ENCODE data around the gene MPLKIP.
"Not testable (repeated sequence)": the region's sequence is repeated elsewhere in the genome, so short reads cannot be mapped to it uniquely, and the experiment has no call there.

Gene MPLKIP

DNA sequence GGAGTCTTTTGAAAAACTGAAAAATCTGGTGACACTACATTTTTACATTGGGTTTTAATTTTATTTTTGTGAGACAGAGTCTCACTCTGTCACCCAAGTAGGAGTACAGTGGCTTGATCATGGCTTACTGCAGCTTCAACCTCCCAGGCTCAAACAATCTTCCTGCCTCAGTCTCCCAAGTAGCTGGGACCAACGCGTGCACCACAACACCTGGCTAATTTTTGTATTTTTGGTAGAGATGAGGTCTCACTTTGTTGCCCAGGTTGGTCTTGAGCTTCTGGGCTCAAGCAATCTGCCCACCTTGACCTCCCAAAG is 11.5 kb downstream of the MPLKIP start:
- H3K36me3 ChIP-seq (ENCODE audit: insufficient read depth, low read length), result no peaks in the 10 kb centered on the region
- no peak overlapping the region for H2AFZ ChIP-seq (ENCODE audit: low read length)
- no peaks in the 10 kb centered on the region for H3F3A ChIP-seq (ENCODE audit: low read depth)
- H3K9me3 ChIP-seq (ENCODE audit: insufficient read depth, low read depth, low read length), result no peaks in the 10 kb centered on the region
- TF ChIP-seq EZH2phosphoT487 (IDR thresholded peaks at IDR 0.05; ENCODE audit: borderline replicate concordance), result no peak
- TF ChIP-seq, protein P1, sequence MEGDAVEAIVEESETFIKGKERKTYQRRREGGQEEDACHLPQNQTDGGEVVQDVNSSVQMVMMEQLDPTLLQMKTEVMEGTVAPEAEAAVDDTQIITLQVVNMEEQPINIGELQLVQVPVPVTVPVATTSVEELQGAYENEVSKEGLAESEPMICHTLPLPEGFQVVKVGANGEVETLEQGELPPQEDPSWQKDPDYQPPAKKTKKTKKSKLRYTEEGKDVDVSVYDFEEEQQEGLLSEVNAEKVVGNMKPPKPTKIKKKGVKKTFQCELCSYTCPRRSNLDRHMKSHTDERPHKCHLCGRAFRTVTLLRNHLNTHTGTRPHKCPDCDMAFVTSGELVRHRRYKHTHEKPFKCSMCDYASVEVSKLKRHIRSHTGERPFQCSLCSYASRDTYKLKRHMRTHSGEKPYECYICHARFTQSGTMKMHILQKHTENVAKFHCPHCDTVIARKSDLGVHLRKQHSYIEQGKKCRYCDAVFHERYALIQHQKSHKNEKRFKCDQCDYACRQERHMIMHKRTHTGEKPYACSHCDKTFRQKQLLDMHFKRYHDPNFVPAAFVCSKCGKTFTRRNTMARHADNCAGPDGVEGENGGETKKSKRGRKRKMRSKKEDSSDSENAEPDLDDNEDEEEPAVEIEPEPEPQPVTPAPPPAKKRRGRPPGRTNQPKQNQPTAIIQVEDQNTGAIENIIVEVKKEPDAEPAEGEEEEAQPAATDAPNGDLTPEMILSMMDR (conservative IDR thresholded peaks at IDR 0.05; ENCODE audit: low read length), result no peak
- H3K9ac ChIP-seq (ENCODE audit: low read depth, low read length, poor library complexity, severe bottlenecking), result no peak overlapping the region
- no peak overlapping the region for H3K4me2 ChIP-seq (ENCODE audit: low read depth, low read length, poor library complexity, severe bottlenecking)
- H3K4me1 ChIP-seq (ENCODE audit: insufficient read depth, low read length, poor library complexity, severe bottlenecking), result no peaks in the 10 kb centered on the region
- no peaks in the 10 kb centered on the region for H4K20me1 ChIP-seq (ENCODE audit: insufficient read depth, low read length, poor library complexity, severe bottlenecking)
- H3K79me2 ChIP-seq (ENCODE audit: insufficient read depth, low read length), result peaks cover 3% of the 10 kb centered on the region; the same call in 1 of the 2 replicates
- H3K9me2 ChIP-seq (replicated peaks; ENCODE audit: low read depth, low read length), result no peaks in the 10 kb centered on the region
- no peaks in the 10 kb centered on the region for H3K27me3 ChIP-seq (ENCODE audit: insufficient read depth, low read length, poor library complexity, severe bottlenecking)
- no peak overlapping the region for H3K4me3 ChIP-seq (ENCODE audit: low read length, poor library complexity, severe bottlenecking)

DNA sequence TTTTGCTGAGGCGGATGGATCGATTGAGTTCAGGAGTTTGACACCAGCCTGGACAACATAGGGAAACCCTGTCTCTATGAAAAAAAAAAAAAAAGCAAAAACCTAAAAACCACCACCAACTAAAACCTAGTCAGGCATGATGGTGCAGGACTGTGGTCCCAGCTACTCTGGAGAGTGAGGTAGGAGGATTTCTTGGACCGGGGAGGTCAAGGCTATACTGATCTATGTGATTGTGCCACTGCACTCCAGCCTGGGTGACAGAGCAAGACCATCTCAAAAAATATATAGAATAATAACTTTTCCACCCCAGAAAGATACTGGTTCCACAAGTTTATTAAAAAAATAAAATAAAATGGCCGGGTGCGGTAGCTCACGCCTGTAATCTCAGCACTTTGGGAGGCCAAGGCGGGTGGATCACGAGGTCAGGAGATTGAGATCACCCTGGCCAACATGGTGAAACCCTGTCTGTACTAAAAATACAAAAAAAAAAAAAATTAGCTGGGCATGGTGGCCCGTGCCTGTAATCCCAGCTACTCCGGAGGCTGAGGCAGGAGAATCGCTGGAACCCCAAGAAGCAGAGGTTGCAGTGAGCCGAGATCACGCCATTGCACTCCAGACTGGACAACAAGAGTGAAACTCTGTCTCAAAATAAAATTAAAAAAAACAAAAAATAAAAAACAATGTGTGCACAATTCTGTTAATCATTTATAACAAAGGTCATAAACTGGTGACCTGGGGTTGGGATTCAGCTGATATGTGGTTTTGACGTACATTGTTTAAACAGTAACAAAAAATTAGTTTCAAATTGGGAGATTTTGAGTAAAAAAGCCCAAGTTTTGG is 12.1 kb downstream of the MPLKIP start:
- H3K79me2 ChIP-seq (ENCODE audit: insufficient read depth, low read length); H3K27me3 ChIP-seq (ENCODE audit: insufficient read depth, low read length, poor library complexity, severe bottlenecking): not testable (repeated sequence)

DNA sequence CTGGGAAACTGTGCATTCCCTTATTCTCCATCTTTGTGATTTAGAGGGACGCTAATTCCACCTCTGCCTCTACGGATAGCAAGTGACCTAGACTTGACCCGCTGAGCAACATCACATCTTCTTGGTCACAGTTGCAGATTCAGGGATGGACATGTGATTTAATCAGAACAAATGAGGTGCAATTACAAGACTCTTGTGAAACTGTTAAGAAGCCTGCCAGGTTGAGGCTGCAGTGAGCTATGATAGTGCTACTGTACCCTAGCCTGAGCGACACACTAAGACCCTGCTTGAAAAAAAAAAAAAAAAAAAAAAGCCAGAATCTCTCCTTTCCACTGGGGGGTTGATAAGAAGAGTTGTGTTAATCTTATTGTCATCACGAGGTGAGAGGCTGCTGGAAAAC is 14.4 kb downstream of the MPLKIP start:
- TF ChIP-seq, protein P1 (conservative IDR thresholded peaks at IDR 0.05; ENCODE audit: low read length), result no peak
- no peak for TF ChIP-seq EZH2phosphoT487 (IDR thresholded peaks at IDR 0.05; ENCODE audit: borderline replicate concordance)
- no peak overlapping the region for H3K9ac ChIP-seq (ENCODE audit: low read depth, low read length, poor library complexity, severe bottlenecking)
- H3K27me3 ChIP-seq (ENCODE audit: insufficient read depth, low read length, poor library complexity, severe bottlenecking), result no peaks in the 10 kb centered on the region
- no peaks in the 10 kb centered on the region for H3K79me2 ChIP-seq (ENCODE audit: insufficient read depth, low read length)
- no peaks in the 10 kb centered on the region for H3K9me2 ChIP-seq (replicated peaks; ENCODE audit: low read depth, low read length)
- H4K20me1 ChIP-seq (ENCODE audit: insufficient read depth, low read length, poor library complexity, severe bottlenecking), result no peaks in the 10 kb centered on the region
- H2AFZ ChIP-seq (ENCODE audit: low read length), result no peak overlapping the region
- no peak overlapping the region for H3K4me3 ChIP-seq (ENCODE audit: low read length, poor library complexity, severe bottlenecking)
- H3K4me1 ChIP-seq (ENCODE audit: insufficient read depth, low read length, poor library complexity, severe bottlenecking), result no peaks in the 10 kb centered on the region
- no peaks in the 10 kb centered on the region for H3F3A ChIP-seq (ENCODE audit: low read depth)
- no peaks in the 10 kb centered on the region for H3K9me3 ChIP-seq (ENCODE audit: insufficient read depth, low read depth, low read length)
- no peak overlapping the region for H3K4me2 ChIP-seq (ENCODE audit: low read depth, low read length, poor library complexity, severe bottlenecking)
- no peaks in the 10 kb centered on the region for H3K36me3 ChIP-seq (ENCODE audit: insufficient read depth, low read length)

More for the DNA sequence above, 12.1 kb downstream of the MPLKIP start:
- not testable (repeated sequence) for H4K20me1 ChIP-seq (ENCODE audit: insufficient read depth, low read length, poor library complexity, severe bottlenecking); H3K36me3 ChIP-seq (ENCODE audit: insufficient read depth, low read length); H3K9ac ChIP-seq (ENCODE audit: low read depth, low read length, poor library complexity, severe bottlenecking); H3K9me3 ChIP-seq (ENCODE audit: insufficient read depth, low read depth, low read length); H2AFZ ChIP-seq (ENCODE audit: low read length); H3K9me2 ChIP-seq (replicated peaks; ENCODE audit: low read depth, low read length); H3K4me3 ChIP-seq (ENCODE audit: low read length, poor library complexity, severe bottlenecking); H3F3A ChIP-seq (ENCODE audit: low read depth); H3K4me1 ChIP-seq (ENCODE audit: insufficient read depth, low read length, poor library complexity, severe bottlenecking); H3K4me2 ChIP-seq (ENCODE audit: low read depth, low read length, poor library complexity, severe bottlenecking)

DNA sequence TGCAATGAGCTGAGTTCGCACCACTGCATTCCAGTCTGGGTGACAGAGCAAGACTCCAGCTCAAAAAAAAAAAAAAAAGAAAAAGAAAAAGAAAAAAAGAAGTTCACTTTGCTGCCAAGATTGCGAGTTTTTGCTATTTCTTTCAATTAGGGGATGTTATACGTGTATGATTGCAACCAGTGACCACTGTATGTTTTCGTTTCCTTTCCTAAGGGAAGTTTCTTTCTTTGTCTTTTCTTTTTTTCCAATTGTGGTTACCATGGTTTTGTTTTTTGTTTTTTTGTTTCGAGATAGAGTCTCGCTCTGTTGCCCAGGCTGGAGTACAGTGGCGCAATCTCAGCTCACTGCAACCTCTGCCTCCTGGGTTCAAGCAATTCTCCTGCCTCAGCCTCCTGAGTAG is 16.2 kb downstream of the MPLKIP start:
- H3K4me1 ChIP-seq (ENCODE audit: insufficient read depth, low read length, poor library complexity, severe bottlenecking); H3F3A ChIP-seq (ENCODE audit: low read depth); H3K9me3 ChIP-seq (ENCODE audit: insufficient read depth, low read depth, low read length); H3K4me3 ChIP-seq (ENCODE audit: low read length, poor library complexity, severe bottlenecking); H3K9ac ChIP-seq (ENCODE audit: low read depth, low read length, poor library complexity, severe bottlenecking); H3K9me2 ChIP-seq (replicated peaks; ENCODE audit: low read depth, low read length); H3K36me3 ChIP-seq (ENCODE audit: insufficient read depth, low read length); H2AFZ ChIP-seq (ENCODE audit: low read length); H4K20me1 ChIP-seq (ENCODE audit: insufficient read depth, low read length, poor library complexity, severe bottlenecking); H3K79me2 ChIP-seq (ENCODE audit: insufficient read depth, low read length); H3K27me3 ChIP-seq (ENCODE audit: insufficient read depth, low read length, poor library complexity, severe bottlenecking); H3K4me2 ChIP-seq (ENCODE audit: low read depth, low read length, poor library complexity, severe bottlenecking): not testable (repeated sequence)

DNA sequence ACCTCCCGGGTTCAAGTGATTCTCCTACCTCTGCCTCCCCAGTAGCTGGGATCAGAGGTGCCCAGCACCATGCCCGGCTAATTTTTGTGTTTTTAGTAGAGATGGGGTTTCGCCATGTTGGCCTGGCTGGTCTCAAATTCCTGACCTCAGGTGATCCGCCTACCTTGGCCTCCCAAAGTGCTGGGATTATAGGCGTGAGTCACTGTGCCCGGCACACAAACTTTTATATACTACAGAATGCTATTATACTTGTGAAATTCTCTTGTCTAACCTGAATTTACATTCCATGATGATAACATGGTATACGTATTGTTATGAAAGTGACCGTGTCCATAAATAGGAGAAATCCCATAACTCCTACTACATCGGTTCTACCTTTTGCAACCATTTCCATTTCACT is 17.2 kb downstream of the MPLKIP start:
- not testable (repeated sequence) for H3K9me2 ChIP-seq (replicated peaks; ENCODE audit: low read depth, low read length); H3K36me3 ChIP-seq (ENCODE audit: insufficient read depth, low read length); H3K4me2 ChIP-seq (ENCODE audit: low read depth, low read length, poor library complexity, severe bottlenecking); H3K4me3 ChIP-seq (ENCODE audit: low read length, poor library complexity, severe bottlenecking); H3K27me3 ChIP-seq (ENCODE audit: insufficient read depth, low read length, poor library complexity, severe bottlenecking); H3K4me1 ChIP-seq (ENCODE audit: insufficient read depth, low read length, poor library complexity, severe bottlenecking); H4K20me1 ChIP-seq (ENCODE audit: insufficient read depth, low read length, poor library complexity, severe bottlenecking); H3K9ac ChIP-seq (ENCODE audit: low read depth, low read length, poor library complexity, severe bottlenecking); H3K79me2 ChIP-seq (ENCODE audit: insufficient read depth, low read length); H3F3A ChIP-seq (ENCODE audit: low read depth); H3K9me3 ChIP-seq (ENCODE audit: insufficient read depth, low read depth, low read length); H2AFZ ChIP-seq (ENCODE audit: low read length)
